Left renal pelvis (tissue), 4 donors: ENCODE results near the gene SAP30BP. TPM values are rescaled to one million over a fixed set of nuclear protein-coding genes. Genes with fewer than 3 reads are reported as not detected.

ENCODE experiments used
- DNase-seq, 4 donors: peaks; one replicate each; pipeline ENCODE4 v3.0.0-alpha.2; 2013; ENCODE audit warnings: low read depth in 4 of 4, low spot score in 3 of 4
- polyA plus RNA-seq, 4 donors: library from polyadenylated mRNA; unstranded; fragments of 120-200 nt; gene quantifications; one replicate each; pipeline ENCODE4 v1.2.1, GENCODE V29; 2013; ENCODE audit not compliant: insufficient read length in 4 of 4

Gene SAP30BP
- 100 to 1,000 TPM in 1 of 4 donors, 10 to 100 TPM in 3; 93.6 to 103 (median 96.9) TPM for polyA plus RNA-seq

- DNase-seq, result peak; percentile 95 to 98 (median 97)
Measured at GRCh38 chr17:75666959-75667790, at the start of gene SAP30BP, which contains the start of gene RECQL5. Gene SAP30BP, plus strand, starts transcription at chr17:75667338. Its CDS starts 35 bp downstream, at chr17:75667373. Gene RECQL5, minus strand, starts transcription at chr17:75667154. Its CDS starts 597 bp downstream, at chr17:75666557.

- DNase-seq, result no peak
Measured at GRCh38 chr17:75617675-75618074, 49.5 kb upstream of the SAP30BP start.

- no peak for DNase-seq
Measured at GRCh38 chr17:75619506-75620431, 47.4 kb upstream of the SAP30BP start.

GRCh38 chr17:75621489-75621888 is 45.6 kb upstream of the SAP30BP start:
- DNase-seq, result no peak

GRCh38 chr17:75622076-75622475 is 45.1 kb upstream of the SAP30BP start:
- DNase-seq, result no peak

- DNase-seq, result no peak
Measured at GRCh38 chr17:75622771-75623273, 44.3 kb upstream of the SAP30BP start.

- no peak for DNase-seq
Measured at GRCh38 chr17:75623386-75623785, 43.8 kb upstream of the SAP30BP start.

GRCh38 chr17:75624021-75624420 is 43.1 kb upstream of the SAP30BP start:
- no peak for DNase-seq

- DNase-seq, result no peak
Measured at GRCh38 chr17:75624714-75625345, 42.3 kb upstream of the SAP30BP start.

- DNase-seq, result no peak
Measured at GRCh38 chr17:75625813-75626486, 41.2 kb upstream of the SAP30BP start.

GRCh38 chr17:75626496-75627038 is 40.6 kb upstream of the SAP30BP start:
- no peak for DNase-seq

- DNase-seq, result no peak
Measured at GRCh38 chr17:75627094-75627493, 40.0 kb upstream of the SAP30BP start.

- DNase-seq, result no peak
Measured at GRCh38 chr17:75628425-75628824, 38.7 kb upstream of the SAP30BP start.

- no peak for DNase-seq
Measured at GRCh38 chr17:75629157-75629556, 38.0 kb upstream of the SAP30BP start.

GRCh38 chr17:75630071-75630917 is 36.8 kb upstream of the SAP30BP start:
- DNase-seq, result no peak

GRCh38 chr17:75631353-75631752 is 35.8 kb upstream of the SAP30BP start:
- DNase-seq, result no peak

- DNase-seq, result no peak
Measured at GRCh38 chr17:75632428-75632827, 34.7 kb upstream of the SAP30BP start.

GRCh38 chr17:75632863-75633485 is 34.2 kb upstream of the SAP30BP start, which contains the start of gene SMIM5:
Gene SMIM5, plus strand, starts transcription at chr17:75633434. Its CDS starts 6,768 bp downstream, at chr17:75640202.
- peak in 2 of 4 donors; percentile 59 to 65 for DNase-seq
